Measurements from ENCODE around the gene SOWAHD.

DNA sequence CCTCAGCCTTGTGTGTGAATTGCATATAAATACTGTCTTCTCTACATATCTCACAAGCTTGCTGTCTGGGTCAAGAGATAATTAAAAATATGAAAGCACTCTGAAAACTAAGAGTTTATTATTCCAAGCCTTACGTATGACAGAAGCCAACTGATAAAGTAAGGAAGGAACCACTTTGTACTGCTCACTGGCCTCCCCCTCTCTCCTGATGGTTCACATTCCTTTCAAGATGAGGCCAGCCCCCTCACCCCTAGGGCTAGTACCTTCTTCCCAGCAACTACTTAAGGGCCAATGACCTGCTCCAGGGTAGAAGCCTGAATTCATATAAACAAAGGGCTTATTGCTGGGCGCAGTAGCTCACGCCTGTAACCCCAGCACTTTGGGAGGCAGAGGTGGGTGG lies 5.4 kb upstream of the SOWAHD start:
- TF ChIP-seq ZNF70 (CRISPR knock-in tag; IDR thresholded peaks at IDR 0.05), result no peak
- no peak for TF ChIP-seq TOX (CRISPR knock-in tag; IDR thresholded peaks at IDR 0.05; ENCODE audit: borderline replicate concordance)
- TF ChIP-seq ARNTL (CRISPR knock-in tag; IDR thresholded peaks at IDR 0.05; ENCODE audit: borderline replicate concordance, low read depth), result no peak
- no peak for TF ChIP-seq ZFP3 (CRISPR knock-in tag; IDR thresholded peaks at IDR 0.05)
- TF ChIP-seq TCF4 (CRISPR knock-in tag; IDR thresholded peaks at IDR 0.05; ENCODE audit: borderline replicate concordance), result no peak
- no peak for TF ChIP-seq SNAI2 (CRISPR knock-in tag; IDR thresholded peaks at IDR 0.05)
- TF ChIP-seq OSR1 (CRISPR knock-in tag; IDR thresholded peaks at IDR 0.05), result no peak
